Thoracic aorta (tissue), 2 donors: Measurements from ENCODE around the gene TMEM150B. TPM values are rescaled to one million over a fixed set of nuclear protein-coding genes. Genes with fewer than 3 reads are reported as not detected.

Experiments
- ATAC-seq: fragments of 150-250 bp; one replicate; pipeline ENCODE4 v1.8.0; 2017; ENCODE audit warnings: low read depth; ENCODE audit not compliant: insufficient number of reproducible peaks, low FRiP score
- DNase-seq: peaks from one replicate; pipeline ENCODE4 v3.0.0-alpha.2; 2020; ENCODE audit warnings: low spot score
- H3K27ac ChIP-seq, 2 donors: fragments of 200-600 bp; sonication (generic); 1 replicate in 1 of 2; 2 replicates in 1 of 2; pipeline ENCODE4 v1.5.1; 2016; ENCODE audit warnings: mild to moderate bottlenecking in 2 of 2, moderate library complexity in 2 of 2
- H3K27me3 ChIP-seq: fragments of 200-600 bp; sonication (generic); replicated peaks from 2 replicates; pipeline ENCODE4 v1.6.0; 2016; ENCODE audit warnings: mild to moderate bottlenecking; ENCODE audit not compliant: insufficient read depth
- H3K36me3 ChIP-seq: fragments of 200-600 bp; sonication (generic); one replicate; pipeline ENCODE4 v1.5.1; 2016
- H3K4me1 ChIP-seq, 2 donors: fragments of 200-600 bp; sonication (generic); 1 replicate in 1 of 2; 2 replicates in 1 of 2; pipeline versions ENCODE4 v1.5.1 to v1.6.0; 2016; ENCODE audit warnings: low read depth in 2 of 2, mild to moderate bottlenecking in 1 of 2; ENCODE audit not compliant: control insufficient read depth in 1 of 2
- H3K4me3 ChIP-seq: fragments of 200-600 bp; sonication (generic); 2 replicates; pipeline ENCODE4 v1.5.1; 2016; ENCODE audit warnings: mild to moderate bottlenecking
- H3K9me3 ChIP-seq: fragments of 200-600 bp; sonication (generic); 2 replicates; pipeline ENCODE4 v1.5.1; 2016
- total RNA-seq, 2 donors: library from RNA; depleted of rRNA; stranded (reverse); fragments of >200 nt; gene quantifications; one replicate each; pipeline versions ENCODE4 v1.1.0 to v1.2.3, GENCODE V29; 2016
- TF ChIP-seq, protein P1 (sequence below): fragments of 200-600 bp; sonication (generic); IDR thresholded peaks from one replicate; pipeline ENCODE4 v1.5.1; 2019; ENCODE audit warnings: antibody characterized with exemption

TMEM150B gene
- total RNA-seq, 2 donors from 2014 or later = 6.8 TPM; not detected in 1

GRCh38 chr19:55305983-55306562 is 19.1 kb downstream of the TMEM150B start:
- TF ChIP-seq, protein P1, sequence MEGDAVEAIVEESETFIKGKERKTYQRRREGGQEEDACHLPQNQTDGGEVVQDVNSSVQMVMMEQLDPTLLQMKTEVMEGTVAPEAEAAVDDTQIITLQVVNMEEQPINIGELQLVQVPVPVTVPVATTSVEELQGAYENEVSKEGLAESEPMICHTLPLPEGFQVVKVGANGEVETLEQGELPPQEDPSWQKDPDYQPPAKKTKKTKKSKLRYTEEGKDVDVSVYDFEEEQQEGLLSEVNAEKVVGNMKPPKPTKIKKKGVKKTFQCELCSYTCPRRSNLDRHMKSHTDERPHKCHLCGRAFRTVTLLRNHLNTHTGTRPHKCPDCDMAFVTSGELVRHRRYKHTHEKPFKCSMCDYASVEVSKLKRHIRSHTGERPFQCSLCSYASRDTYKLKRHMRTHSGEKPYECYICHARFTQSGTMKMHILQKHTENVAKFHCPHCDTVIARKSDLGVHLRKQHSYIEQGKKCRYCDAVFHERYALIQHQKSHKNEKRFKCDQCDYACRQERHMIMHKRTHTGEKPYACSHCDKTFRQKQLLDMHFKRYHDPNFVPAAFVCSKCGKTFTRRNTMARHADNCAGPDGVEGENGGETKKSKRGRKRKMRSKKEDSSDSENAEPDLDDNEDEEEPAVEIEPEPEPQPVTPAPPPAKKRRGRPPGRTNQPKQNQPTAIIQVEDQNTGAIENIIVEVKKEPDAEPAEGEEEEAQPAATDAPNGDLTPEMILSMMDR = no peak
- ATAC-seq (no peak), DNase-seq (no peak)
- H3K9me3 ChIP-seq = no peaks in the 10 kb centered on the region
- H3K27ac ChIP-seq = no peak overlapping the region
- peaks cover 0 to 9% of the 10 kb centered on the region in 2 donors for H3K4me1 ChIP-seq
- H3K27me3 ChIP-seq = no peaks in the 10 kb centered on the region
- H3K4me3 ChIP-seq = no peak overlapping the region
- H3K36me3 ChIP-seq = peaks cover 17% of the 10 kb centered on the region

DNA sequence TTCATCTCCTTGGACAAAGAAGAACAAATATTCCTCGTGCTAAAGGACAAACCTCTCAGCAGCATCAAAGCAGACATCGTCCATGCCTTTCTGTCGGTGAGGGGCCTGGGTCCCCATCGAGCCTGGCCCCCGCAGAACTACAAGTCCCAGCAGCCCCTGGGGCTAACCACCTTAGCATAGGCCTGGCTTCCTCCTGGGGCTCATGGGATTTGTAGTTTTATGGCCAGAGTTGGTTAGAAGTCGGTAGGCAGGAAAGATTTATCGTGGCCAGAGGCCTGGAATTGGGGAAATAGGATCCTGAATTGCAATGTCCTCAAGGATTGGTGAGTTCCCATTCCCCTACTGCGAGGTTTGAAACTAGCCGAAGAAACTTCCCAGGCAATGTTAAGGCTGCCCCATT is 19.6 kb downstream of the TMEM150B start:
- no peaks in the 10 kb centered on the region for H3K9me3 ChIP-seq
- H3K27ac ChIP-seq = no peak overlapping the region
- no peak overlapping the region for H3K4me3 ChIP-seq
- H3K36me3 ChIP-seq = peaks cover 17% of the 10 kb centered on the region
- H3K4me1 ChIP-seq = peaks cover 0 to 9% of the 10 kb centered on the region in 2 donors
- no peaks in the 10 kb centered on the region for H3K27me3 ChIP-seq
- no peak for ATAC-seq
- TF ChIP-seq, protein P1 = no peak
- no peak for DNase-seq

DNA sequence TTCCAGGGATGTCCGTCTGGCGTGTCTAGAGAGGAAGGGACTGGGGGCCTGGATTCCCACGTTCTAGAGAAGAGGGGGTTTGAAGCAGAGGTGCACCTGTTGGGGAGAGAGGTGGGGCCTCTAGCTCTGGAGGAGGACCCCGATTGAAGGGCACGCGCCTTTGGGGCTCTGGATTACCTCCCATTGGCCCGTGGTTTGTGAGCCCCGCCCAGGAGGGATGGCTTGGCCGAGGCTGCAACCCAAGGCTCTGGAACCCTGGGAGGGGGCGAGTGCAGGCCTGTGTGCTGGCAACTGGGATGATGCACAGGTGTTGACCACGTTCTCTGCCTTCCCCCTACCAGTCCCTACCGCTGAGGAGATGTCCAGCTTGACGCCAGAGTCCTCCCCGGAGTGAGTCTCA is 20.2 kb downstream of the TMEM150B start:
- H3K36me3 ChIP-seq = peaks cover 17% of the 10 kb centered on the region
- no peak for DNase-seq
- no peak overlapping the region for H3K27ac ChIP-seq
- TF ChIP-seq, protein P1 = no peak
- ATAC-seq = no peak
- H3K9me3 ChIP-seq = no peaks in the 10 kb centered on the region
- H3K4me3 ChIP-seq = no peak overlapping the region
- H3K27me3 ChIP-seq = no peaks in the 10 kb centered on the region
- H3K4me1 ChIP-seq = peaks cover 0 to 9% of the 10 kb centered on the region in 2 donors

DNA sequence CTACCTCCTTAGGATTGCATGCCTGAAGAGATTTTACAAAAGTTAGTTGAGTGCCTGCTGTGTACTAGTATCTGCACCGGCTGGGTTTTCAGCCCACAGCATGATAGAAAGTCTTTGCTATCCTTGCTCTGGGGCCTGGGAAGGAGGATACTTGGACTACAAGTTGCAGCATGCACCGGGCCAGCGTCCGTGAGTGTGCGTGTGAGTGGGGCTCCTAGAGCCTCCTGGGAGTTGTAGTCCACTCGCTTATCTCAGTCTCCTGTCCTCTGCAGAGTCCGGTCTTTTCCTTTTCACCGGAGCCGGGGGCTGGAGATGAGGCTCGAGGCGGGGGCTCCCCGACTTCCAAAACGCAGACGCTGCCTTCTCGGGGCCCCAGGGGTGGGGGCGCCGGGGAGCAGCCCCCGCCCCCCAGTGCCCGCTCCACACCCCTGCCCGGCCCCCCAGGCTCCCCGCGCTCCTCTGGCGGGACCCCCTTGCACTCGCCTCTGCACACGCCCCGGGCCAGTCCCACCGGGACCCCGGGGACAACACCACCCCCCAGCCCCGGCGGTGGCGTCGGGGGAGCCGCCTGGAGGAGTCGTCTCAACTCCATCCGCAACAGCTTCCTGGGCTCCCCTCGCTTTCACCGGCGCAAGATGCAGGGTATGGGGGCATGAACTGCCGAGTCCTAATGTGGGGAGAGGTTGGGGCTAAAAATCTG is 20.7 kb downstream of the TMEM150B start:
- Histone ChIP-seq H3K27ac (no peak overlapping the region), H3K4me1 (peaks cover 0 to 9% of the 10 kb centered on the region in 2 donors), H3K36me3 (peaks cover 17% of the 10 kb centered on the region), H3K4me3 (no peak overlapping the region), H3K9me3 (no peaks in the 10 kb centered on the region), H3K27me3 (no peaks in the 10 kb centered on the region)
- DNase-seq = no peak
- TF ChIP-seq, protein P1 = no peak
- ATAC-seq = no peak

DNA sequence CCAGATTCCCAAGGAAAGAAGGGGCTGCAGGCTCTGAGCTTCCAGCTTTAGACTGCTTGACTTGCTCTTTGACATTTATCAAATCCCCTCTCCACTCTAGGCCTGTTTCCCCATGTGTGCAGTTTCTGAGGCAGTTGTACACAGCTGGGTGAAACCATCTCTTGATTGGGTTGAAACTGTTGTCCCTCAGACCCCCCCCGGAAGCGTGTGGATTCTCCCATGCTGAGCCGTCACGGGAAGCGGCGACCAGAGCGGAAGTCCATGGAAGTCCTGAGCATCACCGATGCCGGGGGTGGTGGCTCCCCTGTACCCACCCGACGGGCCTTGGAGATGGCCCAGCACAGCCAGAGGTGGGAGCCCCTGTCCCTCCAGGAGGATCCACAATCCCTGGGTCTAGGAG is 21.7 kb downstream of the TMEM150B start:
- H3K4me1 ChIP-seq = peaks cover 0 to 9% of the 10 kb centered on the region in 2 donors
- TF ChIP-seq, protein P1 = no peak
- H3K9me3 ChIP-seq = no peaks in the 10 kb centered on the region
- no peaks in the 10 kb centered on the region for H3K27me3 ChIP-seq
- no peak for ATAC-seq
- H3K4me3 ChIP-seq = no peak overlapping the region
- peaks cover 17% of the 10 kb centered on the region for H3K36me3 ChIP-seq
- no peak overlapping the region for H3K27ac ChIP-seq
- no peak for DNase-seq
